ENCODE measurements around the gene NTSR1.

NTSR1 gene

GRCh38 chr20:62733891-62734290 is 25.3 kb downstream of the NTSR1 start:
- H3K4me3 ChIP-seq (ENCODE audit: low read depth, low read length), result no peak overlapping the region
- DNase-seq (ENCODE audit: low read depth), result no peak
- no peak for TF ChIP-seq CTCF (IDR thresholded peaks at IDR 0.05; ENCODE audit: control insufficient read depth, extremely low read depth, insufficient read depth)

DNA sequence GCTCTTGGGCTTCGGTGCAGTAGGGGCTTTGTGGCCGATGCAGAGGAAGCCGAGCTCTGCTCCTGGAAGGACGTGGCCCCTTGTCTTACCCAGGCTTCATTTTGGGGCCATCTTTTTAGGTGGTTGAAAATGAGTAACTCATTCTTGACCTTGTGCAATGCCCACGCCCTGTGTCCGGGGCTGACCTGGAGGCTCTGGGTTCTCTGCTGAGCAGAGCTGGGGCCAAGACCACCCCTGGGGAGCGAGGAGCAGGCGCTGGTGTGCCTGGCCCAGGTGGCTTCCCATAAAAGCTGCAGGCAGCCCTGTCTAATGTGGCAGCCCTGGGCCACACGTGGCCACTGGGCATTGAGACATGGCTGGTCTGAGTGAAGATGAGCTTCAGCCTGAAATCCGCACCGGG is 25.7 kb downstream of the NTSR1 start:
- DNase-seq (ENCODE audit: low read depth), result no peak
- no peak overlapping the region for H3K4me3 ChIP-seq (ENCODE audit: low read depth, low read length)
- no peak for TF ChIP-seq CTCF (IDR thresholded peaks at IDR 0.05; ENCODE audit: control insufficient read depth, extremely low read depth, insufficient read depth)

DNA sequence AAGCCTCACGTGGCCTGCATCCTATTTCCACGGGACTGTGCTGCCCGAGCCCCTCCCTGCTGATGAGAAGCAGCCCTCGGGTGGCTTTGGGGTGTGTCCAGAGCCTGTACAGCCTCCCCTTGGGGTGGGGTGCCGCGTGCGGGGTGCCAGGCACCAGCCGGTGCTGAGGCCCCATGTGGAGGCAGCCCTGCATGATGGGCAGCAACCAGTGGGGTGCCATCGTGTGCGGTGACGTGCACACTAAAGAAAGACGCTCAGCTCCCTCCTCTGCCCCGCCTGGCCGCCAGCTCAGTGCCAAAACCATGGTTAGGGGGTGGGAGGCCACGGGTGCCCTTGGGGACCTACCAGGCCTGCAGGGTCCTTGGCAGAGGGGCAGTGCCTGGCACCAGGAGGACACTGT is 26.2 kb downstream of the NTSR1 start:
- TF ChIP-seq CTCF (IDR thresholded peaks at IDR 0.05; ENCODE audit: control insufficient read depth, extremely low read depth, insufficient read depth), result no peak
- DNase-seq (ENCODE audit: low read depth), result no peak
- H3K4me3 ChIP-seq (ENCODE audit: low read depth, low read length), result no peak overlapping the region

GRCh38 chr20:62735331-62735821 is 26.7 kb downstream of the NTSR1 start:
- TF ChIP-seq CTCF (IDR thresholded peaks at IDR 0.05; ENCODE audit: control insufficient read depth, extremely low read depth, insufficient read depth), result no peak
- H3K4me3 ChIP-seq (ENCODE audit: low read depth, low read length), result no peak overlapping the region
- no peak for DNase-seq (ENCODE audit: low read depth)

DNA sequence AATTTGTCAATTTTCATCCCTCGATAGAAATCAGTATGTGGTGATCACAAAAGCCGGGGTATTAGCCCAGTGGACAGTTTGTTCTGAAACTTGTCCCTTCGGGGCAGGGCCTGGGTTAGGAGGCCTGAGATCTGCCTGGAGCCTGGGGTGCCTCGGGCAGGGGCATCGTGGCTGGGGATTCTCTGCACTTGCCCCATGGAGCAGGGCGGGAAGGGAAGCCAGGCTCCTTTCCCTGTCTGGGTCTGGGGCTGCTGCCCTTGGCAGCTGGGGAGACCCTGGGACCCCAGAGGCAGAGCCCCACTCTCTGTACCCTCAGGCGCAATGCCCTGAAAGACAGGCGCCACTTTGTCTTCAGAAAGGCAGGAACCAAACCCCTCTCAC is 27.4 kb downstream of the NTSR1 start:
- no peak for TF ChIP-seq CTCF (IDR thresholded peaks at IDR 0.05; ENCODE audit: control insufficient read depth, extremely low read depth, insufficient read depth)
- H3K4me3 ChIP-seq (ENCODE audit: low read depth, low read length), result no peak overlapping the region
- DNase-seq (ENCODE audit: low read depth), result no peak

DNA sequence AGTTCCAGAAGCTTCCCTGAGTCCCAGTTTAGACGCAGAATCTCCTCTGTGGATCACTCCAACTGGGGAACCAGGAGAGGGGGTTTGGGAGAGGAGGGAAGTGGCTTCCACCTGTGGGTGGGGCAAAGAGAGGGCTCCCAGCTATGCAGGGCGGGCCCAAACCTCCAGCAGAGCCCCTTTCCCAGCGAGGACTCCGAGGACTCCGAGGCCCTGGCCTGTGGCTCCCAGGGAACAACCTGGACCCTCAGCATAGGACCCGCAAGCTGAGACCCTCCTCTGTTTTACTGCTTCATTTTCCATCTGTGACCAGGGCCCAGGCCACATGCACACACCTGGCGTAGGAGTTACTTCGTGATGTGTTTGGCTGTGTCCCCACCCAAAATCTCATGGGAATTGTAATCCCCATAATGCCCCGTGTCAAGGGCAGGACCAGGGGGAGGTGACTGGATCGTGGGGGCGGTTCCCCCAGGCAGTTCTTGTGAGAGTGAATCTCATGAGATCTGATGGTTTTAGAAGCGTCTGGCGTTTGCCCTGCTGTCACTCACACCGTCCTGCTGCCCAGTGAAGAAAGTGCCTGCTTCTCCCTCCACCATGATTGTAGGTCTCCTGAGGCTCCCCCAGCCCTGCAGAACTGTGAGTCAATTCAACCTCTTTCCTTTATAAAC is 27.9 kb downstream of the NTSR1 start:
- DNase-seq (ENCODE audit: low read depth), result no peak
- no peak for TF ChIP-seq CTCF (IDR thresholded peaks at IDR 0.05; ENCODE audit: control insufficient read depth, extremely low read depth, insufficient read depth)
- no peak overlapping the region for H3K4me3 ChIP-seq (ENCODE audit: low read depth, low read length)

GRCh38 chr20:62737271-62737811 is 28.7 kb downstream of the NTSR1 start:
- DNase-seq (ENCODE audit: low read depth), result no peak
- H3K4me3 ChIP-seq (ENCODE audit: low read depth, low read length), result no peak overlapping the region
- TF ChIP-seq CTCF (IDR thresholded peaks at IDR 0.05; ENCODE audit: control insufficient read depth, extremely low read depth, insufficient read depth), result no peak
